ENCODE results near the gene CRHR1.

CRHR1 gene

DNA sequence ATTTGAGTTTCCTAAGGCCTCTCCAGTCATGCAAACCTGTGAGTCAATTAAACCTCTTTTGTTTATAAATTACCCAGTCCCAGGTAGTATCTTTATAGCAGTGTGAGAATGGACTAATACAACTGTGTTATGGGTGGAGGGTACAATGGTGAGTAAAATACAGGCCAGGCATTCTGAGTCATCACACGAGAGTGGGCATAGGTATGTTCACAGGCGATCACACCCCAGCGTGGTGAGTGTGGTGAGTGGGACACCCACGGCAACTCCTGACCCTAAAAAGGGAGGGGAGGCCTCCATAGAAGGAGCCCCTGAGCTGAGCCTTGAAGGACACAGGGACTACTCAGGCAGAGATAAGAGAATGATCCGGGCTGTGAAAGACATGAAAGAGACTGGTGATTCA is 87.6 kb downstream of the CRHR1 start:
- DNase-seq: no peak

DNA sequence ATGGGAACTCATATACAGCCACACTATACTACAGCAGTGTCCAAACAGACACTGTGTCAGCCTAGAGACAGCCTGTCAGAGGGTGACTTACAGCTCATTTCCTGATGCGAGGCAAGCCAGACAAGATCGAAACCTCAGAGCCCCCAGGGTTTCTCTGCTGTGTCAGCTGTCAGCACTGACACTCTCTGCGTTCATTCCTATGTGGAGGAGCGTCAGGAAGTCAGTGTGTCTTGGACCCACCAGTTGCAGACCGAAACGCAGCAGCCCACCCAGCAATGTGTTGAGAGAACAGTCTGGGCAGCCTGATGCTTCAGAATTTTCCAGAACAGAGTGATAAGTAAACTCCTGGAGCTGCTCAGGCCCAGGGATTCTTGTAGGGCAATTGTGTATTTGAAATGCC is 89.6 kb downstream of the CRHR1 start:
- DNase-seq: no peak

GRCh38 chr17:45874151-45874550 is 90.0 kb downstream of the CRHR1 start:
- DNase-seq: no peak

DNA sequence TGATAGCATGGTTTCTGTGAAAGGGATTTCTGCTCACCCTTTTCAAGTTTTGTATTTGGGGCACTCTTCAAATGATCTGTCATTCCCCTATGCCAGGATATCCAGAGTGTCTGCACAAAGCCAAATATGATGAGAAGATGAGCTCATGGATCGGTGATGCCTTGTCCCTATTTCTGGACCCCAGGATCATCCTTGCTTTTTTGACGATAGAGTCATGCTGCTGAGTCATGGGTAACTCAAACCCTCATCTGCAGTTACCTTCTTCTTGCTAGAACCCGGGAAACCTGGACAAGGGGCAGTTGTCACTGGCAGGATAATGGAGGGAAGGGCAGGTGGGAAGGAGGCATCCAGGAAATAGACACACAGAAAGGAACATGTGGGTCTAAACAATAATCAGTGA is 92.4 kb downstream of the CRHR1 start:
- DNase-seq: no peak

DNA sequence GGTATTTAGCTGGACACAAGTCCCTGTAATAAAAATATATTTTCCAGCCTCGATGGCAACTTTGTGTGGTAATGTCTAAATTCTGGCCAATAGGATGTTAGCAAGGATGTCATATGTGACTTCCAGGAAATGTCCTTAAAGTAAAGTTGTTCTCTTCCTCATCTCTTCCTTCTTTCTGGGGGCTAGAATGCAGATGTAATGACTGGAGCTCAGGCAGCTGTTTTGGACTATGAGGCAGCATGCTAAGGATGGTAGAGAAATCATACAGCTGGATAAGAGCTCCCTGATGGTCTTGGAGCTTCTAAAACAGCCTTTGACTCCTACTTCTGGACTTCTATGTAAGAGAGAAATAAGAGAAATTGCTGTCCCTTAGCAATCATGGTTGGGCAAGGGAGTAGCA is 93.3 kb downstream of the CRHR1 start:
- no peak for DNase-seq

GRCh38 chr17:45883063-45883462 is 98.9 kb downstream of the CRHR1 start:
- DNase-seq: no peak
